Adrenal gland (tissue), 5 donors: ENCODE results near the gene ANKRD34A.
A peak's percentile ranks its signal among the peaks of the same experiment; 100 is the strongest.

Source experiments
- POLR2A ChIP-seq, 2 donors: fragments of 450-650 bp; IDR thresholded peaks; one replicate each; pipeline ENCODE4 v1.6.1; 2017; ENCODE audit warnings: antibody characterized with exemption in 2 of 2, mild to moderate bottlenecking in 2 of 2, moderate library complexity in 1 of 2
- TF ChIP-seq, protein P1 (sequence below), 6 experiments: fragments of 450-650 bp in 4 of 6; fragments of 200-600 bp in 2 of 6; sonication (generic) in 1 of 6; IDR thresholded peaks; 1 replicate in 5 of 6; 2 replicates in 1 of 6; pipeline versions ENCODE4 v1.5.1 to v1.8.0; 2016 to 2021; ENCODE audit warnings: antibody characterized with exemption in 6 of 6, mild to moderate bottlenecking in 2 of 6, moderate library complexity in 1 of 6
- donor health status: DM: no; HTN: no; CAD: no.

DNA sequence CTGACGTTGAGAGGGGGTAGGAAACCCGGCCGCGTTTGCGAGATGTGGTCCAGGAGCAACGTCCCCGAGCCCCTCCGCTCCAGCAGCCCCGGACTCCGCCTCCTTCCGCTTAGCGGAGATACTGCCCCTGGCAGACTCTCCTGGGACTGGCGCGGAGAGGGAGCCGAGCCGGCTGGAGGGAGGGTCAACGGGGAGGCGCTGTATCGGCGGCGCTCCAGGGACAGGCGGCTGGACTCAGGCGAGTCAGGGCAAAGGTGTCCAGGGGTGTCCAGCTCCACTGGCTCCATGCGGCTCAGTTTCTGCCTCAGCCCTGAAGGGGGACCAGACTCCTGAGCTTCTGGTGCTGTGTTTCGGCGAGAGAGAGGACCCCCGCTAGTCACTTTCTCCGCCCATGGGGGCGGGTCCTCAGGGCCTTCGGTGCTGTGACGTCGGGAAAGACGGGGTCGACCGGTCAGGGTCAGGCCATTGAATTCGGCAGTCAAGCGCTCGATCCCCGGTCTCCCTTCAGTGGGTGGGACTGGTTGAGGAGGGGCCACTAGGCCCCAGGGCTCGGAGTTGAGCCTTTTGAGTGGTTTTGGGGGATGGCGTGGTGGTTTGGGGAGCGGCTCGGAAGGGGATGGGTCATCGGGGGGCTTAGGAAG is 3.8 kb downstream of the ANKRD34A start:
- peak; percentile 43 to 74 for TF ChIP-seq POLR2A (IDR thresholded peaks at IDR 0.05)
- TF ChIP-seq, protein P1, sequence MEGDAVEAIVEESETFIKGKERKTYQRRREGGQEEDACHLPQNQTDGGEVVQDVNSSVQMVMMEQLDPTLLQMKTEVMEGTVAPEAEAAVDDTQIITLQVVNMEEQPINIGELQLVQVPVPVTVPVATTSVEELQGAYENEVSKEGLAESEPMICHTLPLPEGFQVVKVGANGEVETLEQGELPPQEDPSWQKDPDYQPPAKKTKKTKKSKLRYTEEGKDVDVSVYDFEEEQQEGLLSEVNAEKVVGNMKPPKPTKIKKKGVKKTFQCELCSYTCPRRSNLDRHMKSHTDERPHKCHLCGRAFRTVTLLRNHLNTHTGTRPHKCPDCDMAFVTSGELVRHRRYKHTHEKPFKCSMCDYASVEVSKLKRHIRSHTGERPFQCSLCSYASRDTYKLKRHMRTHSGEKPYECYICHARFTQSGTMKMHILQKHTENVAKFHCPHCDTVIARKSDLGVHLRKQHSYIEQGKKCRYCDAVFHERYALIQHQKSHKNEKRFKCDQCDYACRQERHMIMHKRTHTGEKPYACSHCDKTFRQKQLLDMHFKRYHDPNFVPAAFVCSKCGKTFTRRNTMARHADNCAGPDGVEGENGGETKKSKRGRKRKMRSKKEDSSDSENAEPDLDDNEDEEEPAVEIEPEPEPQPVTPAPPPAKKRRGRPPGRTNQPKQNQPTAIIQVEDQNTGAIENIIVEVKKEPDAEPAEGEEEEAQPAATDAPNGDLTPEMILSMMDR (IDR thresholded peaks at IDR 0.05), result peak in 4 of 6 experiments; percentile 4 to 38 (median 29)
